HL-60 (cell line): ENCODE measurements around the gene RNU2-63P.

Experiments
- GABPA ChIP-seq: IDR thresholded peaks from 2 replicates; pipeline ENCODE4 v1.6.1; 2012; ENCODE audit warnings: low read depth
- POLR2AphosphoS5 ChIP-seq: IDR thresholded peaks from 2 replicates; pipeline ENCODE4 v1.6.1; 2012; ENCODE audit warnings: low read depth
- TF ChIP-seq, protein P1 (sequence below): IDR thresholded peaks from one replicate; pipeline ENCODE4 v1.5.1; 2011; ENCODE audit warnings: low read length, control low read depth, inconsistent platforms; ENCODE audit not compliant: insufficient read depth
- TF ChIP-seq, protein P2 (sequence below): IDR thresholded peaks from 2 replicates; pipeline ENCODE4 v1.6.1; 2012; ENCODE audit warnings: low read depth; ENCODE audit not compliant: insufficient replicate concordance

DNA sequence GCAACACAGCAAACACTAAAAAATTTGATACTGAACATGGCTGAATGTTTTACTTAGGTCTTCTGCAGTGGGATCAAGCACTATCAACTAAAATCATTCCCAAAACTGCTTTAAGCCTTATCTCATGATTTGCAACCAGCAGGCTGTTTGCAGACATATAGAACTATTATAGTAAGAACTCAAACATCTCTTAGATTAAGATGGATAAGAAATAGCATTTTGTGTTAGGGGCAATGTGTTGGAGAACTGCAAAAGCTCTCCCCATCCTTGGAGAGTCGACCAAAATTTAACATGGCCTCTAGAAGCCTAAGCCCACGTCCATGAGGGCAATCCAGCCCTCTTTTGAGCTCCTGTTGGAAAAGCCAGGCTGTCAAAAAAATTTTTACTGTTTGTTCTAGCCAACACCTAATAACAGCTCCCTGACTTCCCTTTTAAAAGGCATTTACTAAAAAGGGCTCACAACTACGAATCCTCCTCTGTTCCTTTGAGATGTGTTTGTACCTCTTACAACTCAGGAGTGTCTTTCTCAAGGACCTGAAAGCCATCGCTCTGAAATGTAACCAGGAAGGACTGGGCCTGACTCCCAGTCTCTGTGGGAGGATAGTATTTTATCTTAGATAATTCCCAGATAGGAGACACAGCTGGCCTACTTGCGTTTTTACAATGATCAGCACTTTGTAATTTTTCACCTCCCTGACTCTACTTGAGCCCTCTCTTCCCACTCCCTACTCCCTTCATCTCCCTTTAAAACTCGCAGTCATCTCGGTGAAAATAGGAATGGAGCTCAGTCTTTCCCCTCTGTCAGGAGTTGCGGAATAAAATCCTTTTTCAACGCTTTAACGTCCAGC is 37.8 kb upstream of the RNU2-63P start:
- TF ChIP-seq, protein P1, sequence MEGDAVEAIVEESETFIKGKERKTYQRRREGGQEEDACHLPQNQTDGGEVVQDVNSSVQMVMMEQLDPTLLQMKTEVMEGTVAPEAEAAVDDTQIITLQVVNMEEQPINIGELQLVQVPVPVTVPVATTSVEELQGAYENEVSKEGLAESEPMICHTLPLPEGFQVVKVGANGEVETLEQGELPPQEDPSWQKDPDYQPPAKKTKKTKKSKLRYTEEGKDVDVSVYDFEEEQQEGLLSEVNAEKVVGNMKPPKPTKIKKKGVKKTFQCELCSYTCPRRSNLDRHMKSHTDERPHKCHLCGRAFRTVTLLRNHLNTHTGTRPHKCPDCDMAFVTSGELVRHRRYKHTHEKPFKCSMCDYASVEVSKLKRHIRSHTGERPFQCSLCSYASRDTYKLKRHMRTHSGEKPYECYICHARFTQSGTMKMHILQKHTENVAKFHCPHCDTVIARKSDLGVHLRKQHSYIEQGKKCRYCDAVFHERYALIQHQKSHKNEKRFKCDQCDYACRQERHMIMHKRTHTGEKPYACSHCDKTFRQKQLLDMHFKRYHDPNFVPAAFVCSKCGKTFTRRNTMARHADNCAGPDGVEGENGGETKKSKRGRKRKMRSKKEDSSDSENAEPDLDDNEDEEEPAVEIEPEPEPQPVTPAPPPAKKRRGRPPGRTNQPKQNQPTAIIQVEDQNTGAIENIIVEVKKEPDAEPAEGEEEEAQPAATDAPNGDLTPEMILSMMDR: no peak
- TF ChIP-seq, protein P2, sequence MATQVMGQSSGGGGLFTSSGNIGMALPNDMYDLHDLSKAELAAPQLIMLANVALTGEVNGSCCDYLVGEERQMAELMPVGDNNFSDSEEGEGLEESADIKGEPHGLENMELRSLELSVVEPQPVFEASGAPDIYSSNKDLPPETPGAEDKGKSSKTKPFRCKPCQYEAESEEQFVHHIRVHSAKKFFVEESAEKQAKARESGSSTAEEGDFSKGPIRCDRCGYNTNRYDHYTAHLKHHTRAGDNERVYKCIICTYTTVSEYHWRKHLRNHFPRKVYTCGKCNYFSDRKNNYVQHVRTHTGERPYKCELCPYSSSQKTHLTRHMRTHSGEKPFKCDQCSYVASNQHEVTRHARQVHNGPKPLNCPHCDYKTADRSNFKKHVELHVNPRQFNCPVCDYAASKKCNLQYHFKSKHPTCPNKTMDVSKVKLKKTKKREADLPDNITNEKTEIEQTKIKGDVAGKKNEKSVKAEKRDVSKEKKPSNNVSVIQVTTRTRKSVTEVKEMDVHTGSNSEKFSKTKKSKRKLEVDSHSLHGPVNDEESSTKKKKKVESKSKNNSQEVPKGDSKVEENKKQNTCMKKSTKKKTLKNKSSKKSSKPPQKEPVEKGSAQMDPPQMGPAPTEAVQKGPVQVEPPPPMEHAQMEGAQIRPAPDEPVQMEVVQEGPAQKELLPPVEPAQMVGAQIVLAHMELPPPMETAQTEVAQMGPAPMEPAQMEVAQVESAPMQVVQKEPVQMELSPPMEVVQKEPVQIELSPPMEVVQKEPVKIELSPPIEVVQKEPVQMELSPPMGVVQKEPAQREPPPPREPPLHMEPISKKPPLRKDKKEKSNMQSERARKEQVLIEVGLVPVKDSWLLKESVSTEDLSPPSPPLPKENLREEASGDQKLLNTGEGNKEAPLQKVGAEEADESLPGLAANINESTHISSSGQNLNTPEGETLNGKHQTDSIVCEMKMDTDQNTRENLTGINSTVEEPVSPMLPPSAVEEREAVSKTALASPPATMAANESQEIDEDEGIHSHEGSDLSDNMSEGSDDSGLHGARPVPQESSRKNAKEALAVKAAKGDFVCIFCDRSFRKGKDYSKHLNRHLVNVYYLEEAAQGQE: no peak
- TF ChIP-seq GABPA: no peak
- TF ChIP-seq POLR2AphosphoS5: no peak
